ENCODE results near the gene PAK6. TPM values are rescaled to one million over a fixed set of nuclear protein-coding genes. Genes with fewer than 3 reads are reported as not detected.

Gene PAK6
- total and polyA plus RNA-seq, 9 of the 15 experiments (the other 6 are each of a cell fraction or from before 2014, with no cell fraction given), result 0.03 to 0.74 (median 0.16) TPM; not detected in 2

- TF ChIP-seq HNRNPLL (IDR thresholded peaks at IDR 0.05; ENCODE audit: low read depth, low read length, poor library complexity, severe bottlenecking) (no peak), SRSF3 (IDR thresholded peaks at IDR 0.05; ENCODE audit: insufficient read depth, low read length) (no peak), PREB (CRISPR knock-in tag; IDR thresholded peaks at IDR 0.05) (no peak), FOXA3 (CRISPR knock-in tag; conservative IDR thresholded peaks at IDR 0.05 in 1 of 2, IDR thresholded peaks at IDR 0.05 in 1 of 2) (peak in 1 of 2 experiments; percentile 65; a peak in 1 of 4 replicates), MTA2 (IDR thresholded peaks at IDR 0.05; ENCODE audit: low read depth) (no peak), POLR2B (IDR thresholded peaks at IDR 0.05; ENCODE audit: low read depth, partially characterized antibody) (no peak), NRF1 (conservative IDR thresholded peaks at IDR 0.05 in 1 of 2, IDR thresholded peaks at IDR 0.05 in 1 of 2) (peak; percentile 79 to 82), NUFIP1 (IDR thresholded peaks at IDR 0.05; ENCODE audit: partially characterized antibody) (no peak), DPF2 (IDR thresholded peaks at IDR 0.05) (no peak), RCOR1 (IDR thresholded peaks at IDR 0.05; ENCODE audit: borderline replicate concordance in 1 of 2, low read depth in 2 of 2, low read length in 2 of 2) (no peak), TGIF2 (CRISPR knock-in tag; IDR thresholded peaks at IDR 0.05) (0 out of 2 replicates have a peak, but pooled peaks have one; percentile 69), LCOR (CRISPR knock-in tag; IDR thresholded peaks at IDR 0.05) (peak; percentile 36; the same call in 1 of the 2 replicates), ZNF316 (IDR thresholded peaks at IDR 0.05) (no peak), TFAM (CRISPR knock-in tag; conservative IDR thresholded peaks at IDR 0.05) (no peak), PHB2 (IDR thresholded peaks at IDR 0.05; ENCODE audit: low read depth) (no peak), ZNF780A (CRISPR knock-in tag; IDR thresholded peaks at IDR 0.05) (no peak), ZBTB8A (IDR thresholded peaks at IDR 0.05; ENCODE audit: partially characterized antibody) (no peak), KDM5B (IDR thresholded peaks at IDR 0.05; ENCODE audit: insufficient replicate concordance, low read depth, low read length) (peak; percentile 48)
Observed at GRCh38 chr15:40282147-40282868, 43.4 kb downstream of the PAK6 start (continued).

All from K562 (cell line).